ENCODE data around the gene LEUTX. TPM values are rescaled to one million over a fixed set of nuclear protein-coding genes. Genes with fewer than 3 reads are reported as not detected.

The LEUTX gene
- total and polyA plus RNA-seq, 2 donors (not counting 1 experiment from before 2014, with no cell fraction given): not detected

GRCh38 chr19:39768786-39769185 is 9.9 kb upstream of the LEUTX start:
- H3K4me1 ChIP-seq (ENCODE audit: control insufficient read depth in 2 of 2, insufficient read depth in 2 of 2, low read length in 2 of 2): no peaks in the 10 kb centered on the region
- 65% methylated on average over 3 of the region's 4 CpGs for WGBS (ENCODE audit: insufficient coverage)
- no peaks in the 10 kb centered on the region for H3K9me3 Mint-ChIP-seq (ENCODE audit: insufficient read depth)
- H3K27ac ChIP-seq (ENCODE audit: low read length in 2 of 2): no peak overlapping the region
- intact Hi-C loops (cut with micrococcal nuclease): no loop called here
- no peak for ATAC-seq (ENCODE audit: low read depth)
- no peak overlapping the region for H3K4me2 ChIP-seq (replicated peaks; ENCODE audit: low read depth, low read length, poor library complexity, severe bottlenecking)
- no peak overlapping the region for H2AFZ ChIP-seq (ENCODE audit: insufficient read depth, low read depth, low read length, poor library complexity, severe bottlenecking)
- no peak for TF ChIP-seq EZH2 (IDR thresholded peaks at IDR 0.05; ENCODE audit: borderline replicate concordance, insufficient read depth, low read depth, low read length, poor library complexity, severe bottlenecking)
- TF ChIP-seq, protein P1, sequence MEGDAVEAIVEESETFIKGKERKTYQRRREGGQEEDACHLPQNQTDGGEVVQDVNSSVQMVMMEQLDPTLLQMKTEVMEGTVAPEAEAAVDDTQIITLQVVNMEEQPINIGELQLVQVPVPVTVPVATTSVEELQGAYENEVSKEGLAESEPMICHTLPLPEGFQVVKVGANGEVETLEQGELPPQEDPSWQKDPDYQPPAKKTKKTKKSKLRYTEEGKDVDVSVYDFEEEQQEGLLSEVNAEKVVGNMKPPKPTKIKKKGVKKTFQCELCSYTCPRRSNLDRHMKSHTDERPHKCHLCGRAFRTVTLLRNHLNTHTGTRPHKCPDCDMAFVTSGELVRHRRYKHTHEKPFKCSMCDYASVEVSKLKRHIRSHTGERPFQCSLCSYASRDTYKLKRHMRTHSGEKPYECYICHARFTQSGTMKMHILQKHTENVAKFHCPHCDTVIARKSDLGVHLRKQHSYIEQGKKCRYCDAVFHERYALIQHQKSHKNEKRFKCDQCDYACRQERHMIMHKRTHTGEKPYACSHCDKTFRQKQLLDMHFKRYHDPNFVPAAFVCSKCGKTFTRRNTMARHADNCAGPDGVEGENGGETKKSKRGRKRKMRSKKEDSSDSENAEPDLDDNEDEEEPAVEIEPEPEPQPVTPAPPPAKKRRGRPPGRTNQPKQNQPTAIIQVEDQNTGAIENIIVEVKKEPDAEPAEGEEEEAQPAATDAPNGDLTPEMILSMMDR (IDR thresholded peaks at IDR 0.05): no peak
- H3K36me3 ChIP-seq (replicated peaks in 1 of 2; ENCODE audit: control extremely low read depth in 1 of 2, control insufficient read depth in 1 of 2, extremely low read depth in 1 of 2, insufficient read depth in 2 of 2, low read length in 1 of 2): no peaks in the 10 kb centered on the region
- no peaks in the 10 kb centered on the region for H3K4me1 Mint-ChIP-seq
- no peaks in the 10 kb centered on the region for H4K20me1 ChIP-seq (ENCODE audit: control insufficient read depth, insufficient read depth, low read length, poor library complexity, severe bottlenecking)
- H3K27me3 ChIP-seq (replicated peaks in 1 of 4; ENCODE audit: control extremely low read depth in 1 of 4, control insufficient read depth in 3 of 4, insufficient read depth in 4 of 4, low read length in 3 of 4): peaks cover 0 to 11% (median 5%) of the 10 kb centered on the region in 4 experiments
- DNase-seq: no peak
- ChIA-PET POLR2A (no interaction called here), CTCF (interaction anchor here (5.1 kb wide), 1 partner anchor 75 kb away, joined by 38 read pairs; the partner anchor contains the start of gene FBL)
- H3K4me3 Mint-ChIP-seq: no peak overlapping the region
- no peak overlapping the region for H3K27ac Mint-ChIP-seq
- no peak overlapping the region for H3K4me3 ChIP-seq (ENCODE audit: control extremely low read depth in 1 of 5, extremely low read depth in 1 of 5, insufficient read depth in 1 of 5, low read depth in 2 of 5, low read length in 4 of 5)
- peaks cover 34% of the 10 kb centered on the region for H3K27me3 Mint-ChIP-seq
- H3K79me2 ChIP-seq (ENCODE audit: control insufficient read depth, insufficient read depth, low read length): no peaks in the 10 kb centered on the region
- H3K9me3 ChIP-seq (ENCODE audit: control extremely low read depth in 1 of 3, control insufficient read depth in 2 of 3, insufficient read depth in 1 of 3, low read length in 2 of 3): peaks cover 0 to 13% (median 7%) of the 10 kb centered on the region in 3 donors
- H3K9ac ChIP-seq (ENCODE audit: low read length): no peak overlapping the region

- no peak for DNase-seq
- CTCF ChIA-PET: interaction anchor here (1.1 to 3.8 kb wide), 2 partner anchors 11 to 63 kb away, joined by 3 to 20 read pairs; no protein-coding TSS in a partner anchor
- no peak overlapping the region for H3K4me2 ChIP-seq (replicated peaks; ENCODE audit: low read depth, low read length, poor library complexity, severe bottlenecking)
- H3K9me3 ChIP-seq (ENCODE audit: control extremely low read depth in 1 of 3, control insufficient read depth in 2 of 3, insufficient read depth in 1 of 3, low read length in 2 of 3): no peaks in the 10 kb centered on the region
- TF ChIP-seq EZH2 (IDR thresholded peaks at IDR 0.05; ENCODE audit: borderline replicate concordance, insufficient read depth, low read depth, low read length, poor library complexity, severe bottlenecking): no peak
- TF ChIP-seq, protein P1 (IDR thresholded peaks at IDR 0.05): no peak
- POLR2A ChIA-PET: no interaction called here
- no peak overlapping the region for H3K4me3 Mint-ChIP-seq
- intact Hi-C loops (cut with micrococcal nuclease): no loop called here
- H2AFZ ChIP-seq (ENCODE audit: insufficient read depth, low read depth, low read length, poor library complexity, severe bottlenecking): no peak overlapping the region
- no peaks in the 10 kb centered on the region for H3K36me3 ChIP-seq (replicated peaks in 1 of 2; ENCODE audit: control extremely low read depth in 1 of 2, control insufficient read depth in 1 of 2, extremely low read depth in 1 of 2, insufficient read depth in 2 of 2, low read length in 1 of 2)
- H3K27me3 Mint-ChIP-seq: peaks cover 62% of the 10 kb centered on the region
- H3K27ac Mint-ChIP-seq: no peak overlapping the region
- no peaks in the 10 kb centered on the region for H3K79me2 ChIP-seq (ENCODE audit: control insufficient read depth, insufficient read depth, low read length)
- ATAC-seq (ENCODE audit: low read depth): no peak
- no peak overlapping the region for H3K9ac ChIP-seq (ENCODE audit: low read length)
- H3K27ac ChIP-seq (ENCODE audit: low read length in 2 of 2): no peak overlapping the region
- H4K20me1 ChIP-seq (ENCODE audit: control insufficient read depth, insufficient read depth, low read length, poor library complexity, severe bottlenecking): no peaks in the 10 kb centered on the region
- no CpG with 5 or more reads among the region's 3 CpGs for WGBS (ENCODE audit: insufficient coverage)
- H3K4me3 ChIP-seq (ENCODE audit: control extremely low read depth in 1 of 5, extremely low read depth in 1 of 5, insufficient read depth in 1 of 5, low read depth in 2 of 5, low read length in 4 of 5): no peak overlapping the region
- no peaks in the 10 kb centered on the region for H3K4me1 ChIP-seq (ENCODE audit: control insufficient read depth in 2 of 2, insufficient read depth in 2 of 2, low read length in 2 of 2)
- H3K27me3 ChIP-seq (replicated peaks in 1 of 4; ENCODE audit: control extremely low read depth in 1 of 4, control insufficient read depth in 3 of 4, insufficient read depth in 4 of 4, low read length in 3 of 4): peaks cover 0 to 19% (median 13%) of the 10 kb centered on the region in 4 experiments
- no peaks in the 10 kb centered on the region for H3K4me1 Mint-ChIP-seq
- H3K9me3 Mint-ChIP-seq (ENCODE audit: insufficient read depth): no peaks in the 10 kb centered on the region
Measured at GRCh38 chr19:39780894-39781293, 2.2 kb downstream of the LEUTX start.

Measured in B cell (primary cell).